Keratinocyte (primary cell): ENCODE measurements around the gene PAGR1. TPM values are rescaled to one million over a fixed set of nuclear protein-coding genes. Genes with fewer than 3 reads are reported as not detected.

ENCODE experiments used
- DNase-seq: peaks from one replicate; pipeline ENCODE4 v3.0.0-alpha.2; 2011; ENCODE audit warnings: low read depth, missing footprints, low spot score
- FAIRE-seq: peaks from 2 replicates; lab custom pipeline; 2011; peaks lifted over from hg19 to GRCh38; lab: Jason Lieb, UNC
- H2AFZ ChIP-seq: 2 replicates; pipeline ENCODE4 v1.6.0; 2012; ENCODE audit warnings: low read length, control low read depth, inconsistent platforms; ENCODE audit not compliant: control insufficient read depth
- H3K27ac ChIP-seq: 2 replicates; pipeline ENCODE4 v1.5.1; 2011; ENCODE audit warnings: low read length; ENCODE audit not compliant: control insufficient read depth, insufficient read depth
- H3K27me3 ChIP-seq: 3 replicates; pipeline ENCODE4 v1.6.0; 2011; ENCODE audit warnings: low read length; ENCODE audit not compliant: control insufficient read depth, insufficient read depth; ENCODE audit errors: extremely low read depth
- H3K36me3 ChIP-seq, 2 experiments: 2 replicates in 1 of 2; 3 replicates in 1 of 2; pipeline ENCODE4 v1.5.1; 2011; ENCODE audit warnings: low read length in 2 of 2, mild to moderate bottlenecking in 1 of 2; ENCODE audit not compliant: control insufficient read depth in 2 of 2, insufficient read depth in 2 of 2; ENCODE audit errors: extremely low read depth in 1 of 2
- H3K4me1 ChIP-seq: 3 replicates; pipeline ENCODE4 v1.5.1; 2011; ENCODE audit warnings: low read length; ENCODE audit not compliant: control insufficient read depth, insufficient read depth; ENCODE audit errors: extremely low read depth
- H3K4me2 ChIP-seq: 3 replicates; pipeline ENCODE4 v1.6.0; 2011; ENCODE audit warnings: low read depth, low read length; ENCODE audit not compliant: control insufficient read depth, insufficient read depth; ENCODE audit errors: extremely low read depth
- H3K4me3 ChIP-seq, 3 experiments: fragments of 200-600 bp in 1 of 3; sonication (generic) in 1 of 3; 2 replicates in 2 of 3; 3 replicates in 1 of 3; pipeline ENCODE4 v1.5.1; 2011 to 2016; ENCODE audit warnings: low read length in 3 of 3, mild to moderate bottlenecking in 3 of 3, control low read depth in 2 of 3, inconsistent platforms in 1 of 3, low read depth in 1 of 3, mixed read lengths in 1 of 3, mixed run types in 1 of 3, moderate library complexity in 1 of 3; ENCODE audit not compliant: control insufficient read depth in 2 of 3, insufficient read depth in 2 of 3; ENCODE audit errors: extremely low read depth in 1 of 3
- H3K79me2 ChIP-seq: 2 replicates; pipeline ENCODE4 v1.6.0; 2012; ENCODE audit warnings: low read length; ENCODE audit not compliant: control insufficient read depth, insufficient read depth
- H3K9ac ChIP-seq: 3 replicates; pipeline ENCODE4 v1.6.0; 2011; ENCODE audit warnings: low read length; ENCODE audit not compliant: control insufficient read depth, insufficient read depth; ENCODE audit errors: extremely low read depth
- H3K9me1 ChIP-seq: 3 replicates; pipeline ENCODE4 v1.6.0; 2011; ENCODE audit warnings: low read length; ENCODE audit not compliant: control insufficient read depth, insufficient read depth; ENCODE audit errors: extremely low read depth
- H3K9me3 ChIP-seq: 2 replicates; pipeline ENCODE4 v1.5.1; 2012; ENCODE audit warnings: low read depth, low read length; ENCODE audit not compliant: control insufficient read depth
- H4K20me1 ChIP-seq: 3 replicates; pipeline ENCODE4 v1.6.0; 2011; ENCODE audit warnings: low read length; ENCODE audit not compliant: control insufficient read depth, insufficient read depth; ENCODE audit errors: extremely low read depth
- CTCF ChIP-seq, 3 experiments: IDR thresholded peaks in 1 of 3; conservative IDR thresholded peaks in 1 of 3; optimal IDR thresholded peaks in 1 of 3; 2 replicates in 2 of 3; 3 replicates in 1 of 3; pipeline versions ENCODE3 to v1.5.1; 2011; ENCODE audit warnings: low read length in 3 of 3, mild to moderate bottlenecking in 3 of 3, moderate library complexity in 2 of 3, control low read depth in 1 of 3, inconsistent platforms in 1 of 3; ENCODE audit not compliant: insufficient read depth in 2 of 3; ENCODE audit errors: extremely low read depth in 1 of 3
- EZH2 ChIP-seq: IDR thresholded peaks from one replicate; pipeline ENCODE4 v1.6.1; 2012; ENCODE audit warnings: inconsistent platforms, mild to moderate bottlenecking, low read length, moderate library complexity
- dilution Hi-C: fragments of 300-500 bp; cut with MboI; formaldehyde crosslinking; loops from one replicate; pipeline ENCODE4 v1.7.0; 2020; ENCODE audit warnings: low sequenced_read_pairs; ENCODE audit not compliant: extremely low pct_ligation_motif_present
- polyA plus RNA-seq, 5 experiments: library from polyadenylated mRNA; depleted of rRNA in 3 of 5; stranded (reverse) in 3 of 5; stranded (forward) in 1 of 5; unstranded in 1 of 5; fragments of >200 nt; gene quantifications; 1 replicate in 1 of 5; 2 replicates in 3 of 5; 3 replicates in 1 of 5; pipeline versions ENCODE4 v1.2.1 to v1.2.3, GENCODE V29; 2011 to 2012; ENCODE audit warnings: missing spikeins in 2 of 5, low read depth in 1 of 5, low replicate concordance in 1 of 5

Gene PAGR1
- polyA plus RNA-seq, 1 donor (not counting 4 experiments of a cell fraction or from before 2014, with no cell fraction given): 13.6 TPM

GRCh38 chr16:29819506-29819905 lies 3.6 kb downstream of the PAGR1 start:
- Histone ChIP-seq H2AFZ (no peak overlapping the region), H3K4me2 (peak overlapping the region; percentile 98), H3K4me1 (peaks cover 57% of the 10 kb centered on the region), H3K27me3 (no peaks in the 10 kb centered on the region), H3K36me3 (peaks cover 0 to 10% of the 10 kb centered on the region in 2 experiments), H3K9me3 (no peaks in the 10 kb centered on the region), H4K20me1 (no peaks in the 10 kb centered on the region), H3K27ac (no peak overlapping the region), H3K79me2 (peaks cover 57% of the 10 kb centered on the region), H3K4me3 (peak overlapping the region; percentile 71 to 75 (median 74)), H3K9me1 (no peaks in the 10 kb centered on the region), H3K9ac (peak overlapping the region; percentile 76)
- TF ChIP-seq CTCF (optimal IDR thresholded peaks at IDR 0.05 in 1 of 3, IDR thresholded peaks at IDR 0.05 in 1 of 3, conservative IDR thresholded peaks at IDR 0.05 in 1 of 3; ENCODE audit: extremely low read depth in 1 of 3, insufficient read depth in 2 of 3, low read length in 3 of 3): peak; percentile 53 to 72 (median 56)
- TF ChIP-seq EZH2: no peak
- dilution Hi-C loops: no loop called here
- FAIRE-seq (no peak), DNase-seq (no peak)

- Histone ChIP-seq H3K4me1 (peaks cover 62% of the 10 kb centered on the region), H3K9me1 (peaks cover 6% of the 10 kb centered on the region), H3K9ac (peak within 1 kb of the TSS; percentile 76), H3K36me3 (peaks cover 0 to 10% of the 10 kb centered on the region in 2 experiments), H3K27ac (peak within 1 kb of the TSS; percentile 89), H3K9me3 (no peaks in the 10 kb centered on the region), H2AFZ (no peak within 1 kb of the TSS), H4K20me1 (no peaks in the 10 kb centered on the region), H3K27me3 (no peaks in the 10 kb centered on the region), H3K4me2 (peak within 1 kb of the TSS; percentile 98), H3K79me2 (peaks cover 62% of the 10 kb centered on the region), H3K4me3 (peak within 1 kb of the TSS; percentile 71 to 75 (median 74))
- dilution Hi-C loops: no loop called here
- DNase-seq (no peak), FAIRE-seq (peak; percentile 41)
- TF ChIP-seq CTCF (optimal IDR thresholded peaks at IDR 0.05 in 1 of 3, IDR thresholded peaks at IDR 0.05 in 1 of 3, conservative IDR thresholded peaks at IDR 0.05 in 1 of 3; ENCODE audit: extremely low read depth in 1 of 3, insufficient read depth in 2 of 3, low read length in 3 of 3): no peak
- TF ChIP-seq EZH2: no peak
Measured at GRCh38 chr16:29820271-29820701, 4.3 kb downstream of the PAGR1 start, which contains the start of gene MVP. MVP (plus strand) TSS chr16:29820462; CDS start chr16:29830550, 10,088 bp downstream.
